ENCODE data around the gene SKI. TPM values are rescaled to one million over a fixed set of nuclear protein-coding genes. Genes with fewer than 3 reads are reported as not detected.

Gene SKI
- total RNA-seq, 6 donors from 2014 or later: 57.3 to 108 (median 96.9) TPM

GRCh38 chr1:2288311-2288710 lies 60.2 kb downstream of the SKI start:
- no peak for ATAC-seq (ENCODE audit: low FRiP score in 2 of 2)
- Histone ChIP-seq H3K4me1 (peaks cover 54 to 82% (median 71%) of the 10 kb centered on the region in 4 donors), H3K27me3 (no peaks in the 10 kb centered on the region), H3K36me3 (no peaks in the 10 kb centered on the region), H3K4me3 (no peak overlapping the region), H3K9me3 (no peaks in the 10 kb centered on the region), H3K27ac (no peak overlapping the region)
- TF ChIP-seq CTCF (IDR thresholded peaks at IDR 0.05): no peak
- TF ChIP-seq POLR2AphosphoS5 (IDR thresholded peaks at IDR 0.05): no peak
- no peak for TF ChIP-seq EP300 (IDR thresholded peaks at IDR 0.05)
- TF ChIP-seq POLR2A (IDR thresholded peaks at IDR 0.05): no peak
- DNase-seq: no peak
- 76 to 86% methylated on average over 10 of the region's 10 CpGs for WGBS, 2 donors

GRCh38 chr1:2288816-2289536 lies 60.9 kb downstream of the SKI start:
- peak; percentile 52 to 53 for DNase-seq
- TF ChIP-seq CTCF (IDR thresholded peaks at IDR 0.05) (no peak), POLR2AphosphoS5 (IDR thresholded peaks at IDR 0.05) (no peak), EP300 (IDR thresholded peaks at IDR 0.05) (no peak), POLR2A (IDR thresholded peaks at IDR 0.05) (no peak)
- Histone ChIP-seq H3K4me1 (peaks cover 61 to 82% (median 70%) of the 10 kb centered on the region in 4 donors), H3K9me3 (no peaks in the 10 kb centered on the region), H3K36me3 (no peaks in the 10 kb centered on the region), H3K27ac (peak overlapping the region in 2 of 4 donors; percentile 79 to 81), H3K4me3 (no peak overlapping the region), H3K27me3 (no peaks in the 10 kb centered on the region)
- ATAC-seq (ENCODE audit: low FRiP score in 2 of 2): no peak
- WGBS, 2 donors: 80 to 82% methylated on average over 14 to 19 of the region's 20 CpGs

GRCh38 chr1:2289607-2290006 lies 61.5 kb downstream of the SKI start:
- Histone ChIP-seq H3K27me3 (no peaks in the 10 kb centered on the region), H3K9me3 (no peaks in the 10 kb centered on the region), H3K36me3 (no peaks in the 10 kb centered on the region), H3K4me1 (peaks cover 67 to 83% (median 72%) of the 10 kb centered on the region in 4 donors), H3K4me3 (no peak overlapping the region), H3K27ac (peak overlapping the region; percentile 79 to 92 (median 81))
- DNase-seq (peak in 1 of 2 donors; percentile 51), ATAC-seq (ENCODE audit: low FRiP score in 2 of 2) (no peak)
- 55 to 67% methylated on average over 3 to 7 of the region's 9 CpGs for WGBS, 2 donors
- TF ChIP-seq EP300 (IDR thresholded peaks at IDR 0.05) (no peak), CTCF (IDR thresholded peaks at IDR 0.05) (no peak), POLR2AphosphoS5 (IDR thresholded peaks at IDR 0.05) (no peak), POLR2A (IDR thresholded peaks at IDR 0.05) (no peak)

- Histone ChIP-seq H3K9me3 (no peaks in the 10 kb centered on the region), H3K4me1 (peaks cover 73 to 86% (median 75%) of the 10 kb centered on the region in 4 donors), H3K27me3 (no peaks in the 10 kb centered on the region), H3K27ac (peak overlapping the region; percentile 79 to 92 (median 81)), H3K4me3 (peak overlapping the region in 2 of 4 donors; percentile 26 to 36), H3K36me3 (no peaks in the 10 kb centered on the region)
- TF ChIP-seq POLR2AphosphoS5 (IDR thresholded peaks at IDR 0.05) (no peak), POLR2A (IDR thresholded peaks at IDR 0.05) (no peak), CTCF (IDR thresholded peaks at IDR 0.05) (no peak), EP300 (IDR thresholded peaks at IDR 0.05) (no peak)
- WGBS, 2 donors: 24 to 27% methylated on average over 2 to 7 of the region's 7 CpGs
- ATAC-seq (ENCODE audit: low FRiP score in 2 of 2): peak; percentile 12 to 20
- peak; percentile 58 to 77 for DNase-seq
These were observed 62.1 kb downstream of the SKI start for GRCh38 chr1:2290171-2290578.

All from upper lobe of left lung (tissue), 6 donors.